Spleen (tissue), 11 donors: ENCODE data around the gene CPED1. TPM values are rescaled to one million over a fixed set of nuclear protein-coding genes. Genes with fewer than 3 reads are reported as not detected.
"Not testable (repeated sequence)": the region's sequence is repeated elsewhere in the genome, so short reads cannot be mapped to it uniquely, and the experiment has no call there.

ENCODE experiments used
- DNase-seq: peaks from one replicate; pipeline ENCODE4 v3.0.0-alpha.2; 2020
- H3K27ac ChIP-seq, 8 donors: fragments of 200-600 bp; sonication (generic) in 7 of 8; 1 replicate in 4 of 8; 2 replicates in 4 of 8; pipeline versions ENCODE4 v1.5.0 to v1.8.0; 2016 to 2021; ENCODE audit warnings: inconsistent platforms in 4 of 8, mild to moderate bottlenecking in 4 of 8, moderate library complexity in 1 of 8
- H3K27me3 ChIP-seq, 7 donors: fragments of 200-600 bp; sonication (generic) in 6 of 7; replicated peaks in 1 of 7; 1 replicate in 4 of 7; 2 replicates in 3 of 7; pipeline versions ENCODE4 v1.5.0 to v1.8.0; 2016 to 2021; ENCODE audit warnings: inconsistent platforms in 3 of 7, mild to moderate bottlenecking in 1 of 7
- H3K36me3 ChIP-seq, 6 donors: fragments of 200-600 bp; sonication (generic) in 5 of 6; 1 replicate in 4 of 6; 2 replicates in 2 of 6; pipeline versions ENCODE4 v1.5.0 to v1.8.0; 2016 to 2021; ENCODE audit warnings: inconsistent platforms in 2 of 6
- H3K4me1 ChIP-seq, 6 donors: fragments of 200-600 bp; sonication (generic) in 5 of 6; 1 replicate in 3 of 6; 2 replicates in 3 of 6; pipeline versions ENCODE4 v1.5.0 to v1.8.0; 2016 to 2021; ENCODE audit warnings: inconsistent platforms in 3 of 6
- H3K4me3 ChIP-seq, 8 donors: fragments of 200-600 bp; sonication (generic) in 7 of 8; 1 replicate in 4 of 8; 2 replicates in 4 of 8; pipeline versions ENCODE4 v1.5.0 to v1.8.0; 2016 to 2021; ENCODE audit warnings: inconsistent platforms in 4 of 8, mild to moderate bottlenecking in 4 of 8, moderate library complexity in 2 of 8
- H3K9me3 ChIP-seq, 8 donors: fragments of 200-600 bp; sonication (generic) in 7 of 8; 1 replicate in 4 of 8; 2 replicates in 4 of 8; pipeline versions ENCODE4 v1.5.0 to v1.8.0; 2016 to 2021; ENCODE audit warnings: inconsistent platforms in 4 of 8
- POLR2A ChIP-seq, 3 donors: fragments of 450-650 bp; IDR thresholded peaks; one replicate each; pipeline ENCODE4 v1.5.1; 2017; ENCODE audit warnings: antibody characterized with exemption in 3 of 3, mild to moderate bottlenecking in 1 of 3
- POLR2AphosphoS5 ChIP-seq, 3 donors: sonication (generic); formaldehyde crosslinking; IDR thresholded peaks; one replicate each; pipeline ENCODE4 v1.5.1; 2017; ENCODE audit warnings: antibody characterized with exemption in 3 of 3
- WGBS, 5 donors: extraction: QIAGEN DNeasy Blood & Tissue Kit in 3 of 5; methylation state at CpG; one replicate each; pipeline versions ENCODE4 v1.1.5 to v1.1.7; 2013 to 2018; 5-methylcytosine and 5-hydroxymethylcytosine counted together
- intact Hi-C: fragments of 100-400 bp; cut with DNase I; formaldehyde crosslinking; loops from one replicate; pipeline ENCODE4 v1.15.0; 2023; ENCODE audit warnings: low total_unique reads
- polyA plus RNA-seq, 3 donors: library from polyadenylated mRNA; stranded (reverse); fragments of 200-250 nt; gene quantifications; one replicate each; pipeline ENCODE4 v1.2.1, GENCODE V29; 2013
- total RNA-seq, 7 donors: library from RNA; depleted of rRNA in 3 of 7; stranded (reverse); fragments of >200 nt in 3 of 7; fragmentation: NEBNext Ultra II Directional in 4 of 7; extraction: Animal tissue kit (Norgen Biotek cat#: 25700) in 4 of 7; gene quantifications; one replicate each; pipeline versions ENCODE4 v1.1.0 to v1.2.1, GENCODE V29; 2016 to 2021
- TF ChIP-seq, protein P1 (sequence below), 11 experiments: fragments of 200-600 bp in 7 of 11; fragments of 450-650 bp in 4 of 11; sonication (generic) in 4 of 11; IDR thresholded peaks in 8 of 11; conservative IDR thresholded peaks in 3 of 11; 1 replicate in 7 of 11; 2 replicates in 4 of 11; pipeline versions ENCODE4 v1.4.0 to v1.8.0; 2016 to 2021; ENCODE audit warnings: antibody characterized with exemption in 11 of 11, inconsistent platforms in 4 of 11, mild to moderate bottlenecking in 1 of 11
- donor health status: healthy with polysubstance abuse.
- donor health status: DM: no; HTN: no; CAD: no; lungs with moderate emphysema.
- donor health status: DM: no; HTN: no; CAD: no.
- donor health status: Bipolar disorder and iron deficiency.
- donor health status: healthy.
- donor health status: DM: no; HTN: no; CAD: no.
- donor health status: DM: yes; HTN: yes; CAD: no.

The CPED1 gene
- total and polyA plus RNA-seq, 10 donors, result 1.5 to 81.6 (median 38.6) TPM

DNA sequence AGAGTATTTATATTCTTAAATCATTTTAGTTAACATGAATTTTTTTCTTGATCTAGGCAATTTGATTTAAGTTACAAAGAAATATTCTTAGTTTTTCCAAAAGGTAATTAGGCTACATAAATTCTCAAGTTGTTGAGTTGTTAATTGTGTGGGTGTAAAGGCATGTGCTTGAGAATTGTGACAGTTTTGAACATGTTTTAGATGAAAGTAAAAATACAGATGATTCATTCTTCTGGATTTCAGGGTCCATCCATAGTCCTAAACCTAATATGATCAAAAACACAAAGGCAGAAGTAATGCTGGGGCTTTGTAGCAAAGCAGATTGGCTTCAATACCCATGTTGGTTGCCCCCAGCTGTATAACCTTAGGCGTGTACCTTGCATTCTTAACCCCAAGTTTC is 127.9 kb downstream of the CPED1 start:
- intact Hi-C loops, result no loop called here
- TF ChIP-seq POLR2A (IDR thresholded peaks at IDR 0.05) (no peak), POLR2AphosphoS5 (IDR thresholded peaks at IDR 0.05) (no peak)
- TF ChIP-seq, protein P1, sequence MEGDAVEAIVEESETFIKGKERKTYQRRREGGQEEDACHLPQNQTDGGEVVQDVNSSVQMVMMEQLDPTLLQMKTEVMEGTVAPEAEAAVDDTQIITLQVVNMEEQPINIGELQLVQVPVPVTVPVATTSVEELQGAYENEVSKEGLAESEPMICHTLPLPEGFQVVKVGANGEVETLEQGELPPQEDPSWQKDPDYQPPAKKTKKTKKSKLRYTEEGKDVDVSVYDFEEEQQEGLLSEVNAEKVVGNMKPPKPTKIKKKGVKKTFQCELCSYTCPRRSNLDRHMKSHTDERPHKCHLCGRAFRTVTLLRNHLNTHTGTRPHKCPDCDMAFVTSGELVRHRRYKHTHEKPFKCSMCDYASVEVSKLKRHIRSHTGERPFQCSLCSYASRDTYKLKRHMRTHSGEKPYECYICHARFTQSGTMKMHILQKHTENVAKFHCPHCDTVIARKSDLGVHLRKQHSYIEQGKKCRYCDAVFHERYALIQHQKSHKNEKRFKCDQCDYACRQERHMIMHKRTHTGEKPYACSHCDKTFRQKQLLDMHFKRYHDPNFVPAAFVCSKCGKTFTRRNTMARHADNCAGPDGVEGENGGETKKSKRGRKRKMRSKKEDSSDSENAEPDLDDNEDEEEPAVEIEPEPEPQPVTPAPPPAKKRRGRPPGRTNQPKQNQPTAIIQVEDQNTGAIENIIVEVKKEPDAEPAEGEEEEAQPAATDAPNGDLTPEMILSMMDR (IDR thresholded peaks at IDR 0.05 in 8 of 11, conservative IDR thresholded peaks at IDR 0.05 in 3 of 11), result no peak
- Histone ChIP-seq H3K27me3 (no peaks in the 10 kb centered on the region), H3K36me3 (no peaks in the 10 kb centered on the region), H3K9me3 (no peaks in the 10 kb centered on the region), H3K4me3 (no peak overlapping the region), H3K4me1 (no peaks in the 10 kb centered on the region), H3K27ac (no peak overlapping the region)
- DNase-seq, result no peak
- WGBS, 5 donors, result 85 to 94% (median 90%) methylated on average over 1 of the region's 1 CpG

DNA sequence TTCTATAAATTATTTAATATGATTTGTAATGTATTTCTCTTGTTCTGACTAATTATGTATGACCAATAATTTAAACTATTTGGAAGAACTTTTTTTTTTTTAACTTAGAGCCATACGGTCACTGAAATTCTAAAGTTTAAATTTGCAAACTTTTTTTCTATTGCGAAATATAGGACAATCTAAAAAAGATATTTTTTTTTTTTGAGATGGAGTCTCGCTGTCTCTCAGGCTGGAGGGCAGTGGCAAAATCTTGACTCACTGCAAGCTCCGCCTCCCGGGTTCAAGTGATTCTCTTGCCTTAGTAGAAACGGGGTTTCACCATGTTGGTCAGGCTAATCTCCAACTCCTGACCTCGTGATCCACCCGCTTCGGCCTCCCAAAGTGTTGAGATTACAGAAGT is 130.5 kb downstream of the CPED1 start:
- H3K4me3 ChIP-seq, result no peak overlapping the region
- TF ChIP-seq, protein P1 (IDR thresholded peaks at IDR 0.05 in 8 of 11, conservative IDR thresholded peaks at IDR 0.05 in 3 of 11), result no peak
- TF ChIP-seq POLR2AphosphoS5 (IDR thresholded peaks at IDR 0.05) (no peak), POLR2A (IDR thresholded peaks at IDR 0.05) (no peak)
- H3K4me1 ChIP-seq, result no peaks in the 10 kb centered on the region
- H3K27me3 ChIP-seq, result no peaks in the 10 kb centered on the region
- H3K9me3 ChIP-seq, result no peaks in the 10 kb centered on the region
- H3K36me3 ChIP-seq, result no peaks in the 10 kb centered on the region
- intact Hi-C loops, result no loop called here
- no peak for DNase-seq
- H3K27ac ChIP-seq, result no peak overlapping the region
- WGBS, 5 donors, result 92 to 97% (median 96%) methylated on average over 9 of the region's 9 CpGs

DNA sequence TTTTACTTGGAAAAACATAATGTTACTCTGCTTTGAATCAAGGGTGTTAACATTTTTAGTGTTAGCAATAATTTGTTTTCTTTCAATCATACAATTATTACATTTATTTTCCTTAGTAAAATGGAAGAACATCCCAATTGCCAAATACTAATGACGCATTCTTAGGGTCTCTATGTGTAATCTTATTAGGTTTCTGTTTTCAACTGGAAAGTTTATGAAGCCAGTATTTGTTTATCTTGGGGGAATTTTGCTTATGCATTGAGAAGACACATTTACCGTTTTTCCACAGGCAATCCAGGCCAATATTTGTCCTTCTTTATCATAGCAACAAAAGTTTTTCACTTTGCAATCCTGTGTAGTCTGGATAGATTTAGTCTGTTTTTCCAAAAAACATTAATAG is 134.5 kb downstream of the CPED1 start:
- Histone ChIP-seq H3K27me3 (no peaks in the 10 kb centered on the region), H3K9me3 (no peaks in the 10 kb centered on the region), H3K27ac (no peak overlapping the region), H3K4me3 (no peak overlapping the region), H3K36me3 (peaks cover 0 to 8% (median 0%) of the 10 kb centered on the region in 6 donors), H3K4me1 (peaks cover 0 to 3% (median 0%) of the 10 kb centered on the region in 6 donors)
- WGBS, 5 donors, result 81 to 95% (median 87%) methylated on average over 2 of the region's 2 CpGs
- intact Hi-C loops, result no loop called here
- TF ChIP-seq POLR2AphosphoS5 (IDR thresholded peaks at IDR 0.05), result no peak
- no peak for DNase-seq

DNA sequence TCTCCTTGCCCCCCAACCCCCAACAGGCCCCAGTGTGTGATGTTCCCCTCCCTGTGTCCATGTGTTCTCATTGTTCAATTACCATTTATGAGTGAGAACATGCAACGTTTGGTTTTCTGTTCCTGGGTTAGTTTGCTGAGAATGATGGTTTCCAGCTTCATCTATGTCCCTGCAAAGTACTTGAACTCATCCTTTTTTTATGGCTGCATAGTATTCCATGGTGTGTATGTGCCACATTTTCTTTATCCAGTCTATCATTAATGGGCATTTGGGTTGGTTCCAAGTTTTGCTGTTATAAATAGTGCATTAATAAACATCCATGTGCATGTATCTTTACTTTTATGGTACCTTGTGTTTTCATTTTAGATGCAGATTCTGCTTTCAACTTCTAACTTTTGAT is 136.9 kb downstream of the CPED1 start:
- H3K36me3 ChIP-seq, H3K4me3 ChIP-seq, H3K4me1 ChIP-seq, H3K27ac ChIP-seq, H3K27me3 ChIP-seq, intact Hi-C loops, H3K9me3 ChIP-seq, DNase-seq: not testable (repeated sequence)
- 75 to 94% (median 84%) methylated on average over 1 of the region's 1 CpG for WGBS, 5 donors

DNA sequence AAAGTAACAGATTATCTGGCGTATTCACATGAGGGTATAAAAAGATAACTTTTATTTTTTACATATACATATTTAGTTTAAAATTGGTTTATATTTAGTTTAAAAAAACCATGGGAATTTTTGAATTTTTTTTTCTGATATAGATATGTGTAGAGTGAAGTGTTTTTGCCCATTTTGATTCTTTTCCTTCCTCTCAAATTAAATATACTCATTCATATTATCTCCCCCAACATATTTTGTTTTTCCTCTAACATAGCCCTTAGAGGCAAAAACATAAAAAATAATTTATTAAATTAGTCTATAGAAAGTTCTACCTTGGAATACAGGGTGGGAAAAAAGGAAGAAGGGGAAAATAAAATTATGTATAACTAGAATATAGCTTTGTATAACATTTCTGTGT is 137.7 kb downstream of the CPED1 start:
- WGBS, 5 donors, result 94 to 98% (median 97%) methylated on average over 1 of the region's 1 CpG
- Histone ChIP-seq H3K4me1 (peaks cover 0 to 3% (median 0%) of the 10 kb centered on the region in 6 donors), H3K27me3 (no peaks in the 10 kb centered on the region), H3K4me3 (no peak overlapping the region), H3K27ac (no peak overlapping the region), H3K36me3 (peaks cover 0 to 11% (median 0%) of the 10 kb centered on the region in 6 donors), H3K9me3 (no peaks in the 10 kb centered on the region)
- DNase-seq, result no peak
- intact Hi-C loops, result no loop called here
- TF ChIP-seq POLR2AphosphoS5 (IDR thresholded peaks at IDR 0.05) (no peak), POLR2A (IDR thresholded peaks at IDR 0.05) (no peak)
- TF ChIP-seq, protein P1 (IDR thresholded peaks at IDR 0.05 in 8 of 11, conservative IDR thresholded peaks at IDR 0.05 in 3 of 11), result no peak
